Keratinocyte (primary cell): ENCODE data around the gene TSHZ3.

Experiments
- CTCF ChIP-seq, 3 experiments: IDR thresholded peaks in 1 of 3; conservative IDR thresholded peaks in 1 of 3; optimal IDR thresholded peaks in 1 of 3; 2 replicates in 2 of 3; 3 replicates in 1 of 3; pipeline versions ENCODE3 to v1.5.1; 2011; ENCODE audit warnings: low read length in 3 of 3, mild to moderate bottlenecking in 3 of 3, moderate library complexity in 2 of 3, control low read depth in 1 of 3, inconsistent platforms in 1 of 3; ENCODE audit not compliant: insufficient read depth in 2 of 3; ENCODE audit errors: extremely low read depth in 1 of 3
- EZH2 ChIP-seq: IDR thresholded peaks from one replicate; pipeline ENCODE4 v1.6.1; 2012; ENCODE audit warnings: inconsistent platforms, mild to moderate bottlenecking, low read length, moderate library complexity

GRCh38 chr19:31282346-31282745 is 66.9 kb downstream of the TSHZ3 start:
- TF ChIP-seq EZH2 = no peak
- TF ChIP-seq CTCF (optimal IDR thresholded peaks at IDR 0.05 in 1 of 3, IDR thresholded peaks at IDR 0.05 in 1 of 3, conservative IDR thresholded peaks at IDR 0.05 in 1 of 3; ENCODE audit: extremely low read depth in 1 of 3, insufficient read depth in 2 of 3, low read length in 3 of 3) = no peak
